Gastrocnemius medialis (tissue), 4 donors: ENCODE data around the gene GRIK5. TPM values are rescaled to one million over a fixed set of nuclear protein-coding genes. Genes with fewer than 3 reads are reported as not detected.

Experiments used
- ATAC-seq, 2 donors: fragments of 150-250 bp; one replicate each; pipeline ENCODE4 v1.9.1; 2016
- DNase-seq, 2 donors: peaks; one replicate each; pipeline ENCODE4 v3.0.0-alpha.2; 2019
- H3K27ac ChIP-seq, 4 donors: fragments of 200-600 bp; sonication (generic); 1 replicate in 1 of 4; 2 replicates in 3 of 4; pipeline ENCODE4 v1.5.1; 2016 to 2018; ENCODE audit warnings: mild to moderate bottlenecking in 2 of 4, moderate library complexity in 1 of 4
- H3K27me3 ChIP-seq, 3 donors: fragments of 200-600 bp; sonication (generic) in 2 of 3; 1 replicate in 1 of 3; 2 replicates in 2 of 3; pipeline versions ENCODE4 v1.5.1 to v1.6.0; 2016 to 2019; ENCODE audit warnings: mild to moderate bottlenecking in 1 of 3, moderate library complexity in 1 of 3
- H3K36me3 ChIP-seq, 2 donors: fragments of 200-600 bp; sonication (generic) in 1 of 2; one replicate each; pipeline ENCODE4 v1.5.1; 2017 to 2018
- H3K4me1 ChIP-seq, 2 donors: fragments of 200-600 bp; sonication (generic) in 1 of 2; one replicate each; pipeline ENCODE4 v1.5.1; 2016 to 2017; ENCODE audit warnings: mild to moderate bottlenecking in 2 of 2
- H3K4me3 ChIP-seq, 4 donors: fragments of 200-600 bp; sonication (generic) in 3 of 4; 1 replicate in 1 of 4; 2 replicates in 3 of 4; pipeline ENCODE4 v1.5.1; 2016 to 2019; ENCODE audit warnings: mild to moderate bottlenecking in 2 of 4
- H3K9me3 ChIP-seq, 3 donors: fragments of 200-600 bp; sonication (generic) in 2 of 3; 1 replicate in 1 of 3; 2 replicates in 2 of 3; pipeline ENCODE4 v1.5.1; 2016 to 2019
- CTCF ChIP-seq, 5 experiments: fragments of 450-650 bp in 3 of 5; fragments of 200-600 bp in 2 of 5; sonication (generic) in 2 of 5; IDR thresholded peaks in 4 of 5; conservative IDR thresholded peaks in 1 of 5; 1 replicate in 4 of 5; 2 replicates in 1 of 5; pipeline ENCODE4 v1.5.1; 2016 to 2019; ENCODE audit warnings: antibody characterized with exemption in 5 of 5, mild to moderate bottlenecking in 3 of 5, moderate library complexity in 3 of 5
- POLR2A ChIP-seq, 2 donors: fragments of 450-650 bp; IDR thresholded peaks; one replicate each; pipeline ENCODE4 v1.6.1; 2017; ENCODE audit warnings: antibody characterized with exemption in 2 of 2, mild to moderate bottlenecking in 2 of 2, moderate library complexity in 2 of 2
- in situ Hi-C, 4 donors: fragments of 200-750 bp; cut with MboI; loops; one replicate each; pipeline versions ENCODE4 v1.15.0 to v1.8.0; 2017; ENCODE audit warnings: low sequenced_read_pairs in 4 of 4
- intact Hi-C: fragments of 100-400 bp; cut with DNase I; formaldehyde crosslinking; loops from one replicate; pipeline ENCODE4 v1.15.1; 2023; ENCODE audit warnings: low total_unique reads
- total RNA-seq, 4 donors: library from RNA; depleted of rRNA; stranded (reverse); fragments of >200 nt; gene quantifications; one replicate each; pipeline versions ENCODE4 v1.1.0 to v1.2.3, GENCODE V29; 2016

GRIK5 gene
- total RNA-seq, 4 donors from 2014 or later, result 0.20 to 1.0 (median 0.62) TPM; not detected in 1

GRCh38 chr19:41958367-41959055, 111.5 kb downstream of the GRIK5 start:
- ATAC-seq (peak; percentile 53 to 64), DNase-seq (peak; percentile 54 to 70)
- intact Hi-C loops, result loop anchor here (1.0 to 10.0 kb wide), 5 partner anchors 74 to 1574 kb away; partner anchors contain the start of genes GSK3A, ZNF574 and ZNF575
- H3K4me1 ChIP-seq, result peaks cover 11 to 15% of the 10 kb centered on the region in 2 donors
- peak overlapping the region; percentile 82 to 89 (median 86) for H3K27ac ChIP-seq
- peak overlapping the region; percentile 63 to 96 (median 92) for H3K4me3 ChIP-seq
- in situ Hi-C loops, result loop anchor here in 2 of 4 donors (10.0 kb wide), 2 partner anchors 94 to 104 kb away; partner anchors contain the start of gene RPS19 (in 1 of the 2)
- H3K9me3 ChIP-seq, result no peaks in the 10 kb centered on the region
- H3K27me3 ChIP-seq, result no peaks in the 10 kb centered on the region
- peaks cover 0 to 11% of the 10 kb centered on the region in 2 donors for H3K36me3 ChIP-seq
- peak; percentile 32 to 37 for TF ChIP-seq POLR2A (IDR thresholded peaks at IDR 0.05)
- TF ChIP-seq CTCF (IDR thresholded peaks at IDR 0.05 in 4 of 5, conservative IDR thresholded peaks at IDR 0.05 in 1 of 5), result no peak

GRCh38 chr19:41957838-41958366, 112.1 kb downstream of the GRIK5 start:
- intact Hi-C loops, result loop anchor here (2.0 to 10.0 kb wide), 4 partner anchors 73 to 1574 kb away; partner anchors contain the start of genes GSK3A, ZNF574 and ZNF575
- ATAC-seq, result peak; percentile 64 to 77
- peak; percentile 16 to 56 for DNase-seq
- in situ Hi-C loops, result loop anchor here in 2 of 4 donors (10.0 kb wide), 2 partner anchors 93 to 103 kb away; partner anchors contain the start of gene RPS19 (in 1 of the 2)
- peaks cover 11 to 15% of the 10 kb centered on the region in 2 donors for H3K4me1 ChIP-seq
- H3K36me3 ChIP-seq, result peaks cover 0 to 11% of the 10 kb centered on the region in 2 donors
- H3K27ac ChIP-seq, result peak overlapping the region; percentile 82 to 89 (median 86)
- no peaks in the 10 kb centered on the region for H3K9me3 ChIP-seq
- no peak for TF ChIP-seq POLR2A (IDR thresholded peaks at IDR 0.05)
- TF ChIP-seq CTCF (IDR thresholded peaks at IDR 0.05 in 4 of 5, conservative IDR thresholded peaks at IDR 0.05 in 1 of 5), result peak; percentile 65 to 81 (median 78)
- no peaks in the 10 kb centered on the region for H3K27me3 ChIP-seq
- peak overlapping the region; percentile 63 to 96 (median 92) for H3K4me3 ChIP-seq

GRCh38 chr19:41957161-41957837, 112.7 kb downstream of the GRIK5 start:
- H3K4me1 ChIP-seq, result peaks cover 11 to 15% of the 10 kb centered on the region in 2 donors
- intact Hi-C loops, result loop anchor here (5.0 to 10.0 kb wide), 2 partner anchors 288 to 1575 kb away; partner anchors contain the start of genes GSK3A and ZNF575
- peaks cover 0 to 11% of the 10 kb centered on the region in 2 donors for H3K36me3 ChIP-seq
- ATAC-seq (no peak), DNase-seq (no peak)
- H3K27me3 ChIP-seq, result no peaks in the 10 kb centered on the region
- no peaks in the 10 kb centered on the region for H3K9me3 ChIP-seq
- in situ Hi-C loops, result loop anchor here in 2 of 4 donors (10.0 kb wide), 2 partner anchors 92 to 102 kb away; partner anchors contain the start of gene RPS19 (in 1 of the 2)
- TF ChIP-seq CTCF (IDR thresholded peaks at IDR 0.05 in 4 of 5, conservative IDR thresholded peaks at IDR 0.05 in 1 of 5), result no peak
- peak overlapping the region in 3 of 4 donors; percentile 82 to 86 (median 86) for H3K27ac ChIP-seq
- H3K4me3 ChIP-seq, result no peak overlapping the region

GRCh38 chr19:41956621-41957020, 113.4 kb downstream of the GRIK5 start:
- Histone ChIP-seq H3K27me3 (no peaks in the 10 kb centered on the region), H3K27ac (no peak overlapping the region), H3K9me3 (no peaks in the 10 kb centered on the region), H3K4me1 (peaks cover 11 to 15% of the 10 kb centered on the region in 2 donors), H3K4me3 (no peak overlapping the region), H3K36me3 (peaks cover 0 to 11% of the 10 kb centered on the region in 2 donors)
- ATAC-seq, result no peak
- intact Hi-C loops, result loop anchor here (5.0 to 10.0 kb wide), 2 partner anchors 288 to 1576 kb away; partner anchors contain the start of genes GSK3A and ZNF575
- DNase-seq, result no peak
- TF ChIP-seq POLR2A (IDR thresholded peaks at IDR 0.05), result no peak
- TF ChIP-seq CTCF (IDR thresholded peaks at IDR 0.05 in 4 of 5, conservative IDR thresholded peaks at IDR 0.05 in 1 of 5), result no peak
- in situ Hi-C loops, result loop anchor here in 2 of 4 donors (10.0 kb wide), 2 partner anchors 92 to 102 kb away; partner anchors contain the start of gene RPS19 (in 1 of the 2)
